Fibroblast of lung (primary cell): ENCODE measurements around the gene C10orf62. TPM values are rescaled to one million over a fixed set of nuclear protein-coding genes. Genes with fewer than 3 reads are reported as not detected.

Experiments used
- DNase-seq, 2 donors: peaks; one replicate each; pipeline versions ENCODE4 v3.0.0 to v3.0.0-alpha.2; 2010; ENCODE audit warnings: low read depth in 2 of 2
- H2AFZ ChIP-seq: 2 replicates; pipeline ENCODE4 v1.5.1; 2012; ENCODE audit warnings: low read length, control low read depth, inconsistent platforms
- H3K27ac ChIP-seq: 2 replicates; pipeline ENCODE4 v1.5.1; 2011; ENCODE audit warnings: low read length, control low read depth; ENCODE audit not compliant: insufficient read depth
- H3K27me3 ChIP-seq: 2 replicates; pipeline ENCODE4 v1.5.1; 2011; ENCODE audit warnings: mild to moderate bottlenecking, low read length; ENCODE audit not compliant: control insufficient read depth, insufficient read depth
- H3K36me3 ChIP-seq: 2 replicates; pipeline ENCODE4 v1.5.1; 2011; ENCODE audit warnings: low read length; ENCODE audit not compliant: control insufficient read depth, insufficient read depth
- H3K4me1 ChIP-seq: 2 replicates; pipeline ENCODE4 v1.5.1; 2011; ENCODE audit warnings: low read length; ENCODE audit not compliant: control insufficient read depth, insufficient read depth; ENCODE audit errors: extremely low read depth
- H3K4me2 ChIP-seq: 2 replicates; pipeline ENCODE4 v1.5.1; 2011; ENCODE audit warnings: low read length, control low read depth; ENCODE audit not compliant: insufficient read depth; ENCODE audit errors: extremely low read depth
- H3K4me3 ChIP-seq, 4 experiments: fragments of 200-600 bp in 1 of 4; sonication (generic) in 1 of 4; replicated peaks in 1 of 4; 2 replicates each; pipeline ENCODE4 v1.5.1; 2011 to 2016; ENCODE audit warnings: low read length in 4 of 4, low read depth in 3 of 4, mild to moderate bottlenecking in 3 of 4, control low read depth in 2 of 4, inconsistent platforms in 1 of 4, mixed read lengths in 1 of 4; ENCODE audit not compliant: insufficient read depth in 1 of 4; ENCODE audit errors: control extremely low read depth in 1 of 4
- H3K79me2 ChIP-seq: 2 replicates; pipeline ENCODE4 v1.5.1; 2012; ENCODE audit warnings: mild to moderate bottlenecking, low read length, inconsistent platforms; ENCODE audit not compliant: control insufficient read depth, insufficient read depth
- H3K9ac ChIP-seq: 2 replicates; pipeline ENCODE4 v1.5.1; 2011; ENCODE audit warnings: mild to moderate bottlenecking, low read length, control low read depth; ENCODE audit not compliant: insufficient read depth
- H3K9me3 ChIP-seq: 2 replicates; pipeline ENCODE4 v1.5.1; 2012; ENCODE audit warnings: low read depth, low read length; ENCODE audit not compliant: control insufficient read depth, insufficient read depth
- H4K20me1 ChIP-seq: 2 replicates; pipeline ENCODE4 v1.5.1; 2011; ENCODE audit warnings: low read length; ENCODE audit not compliant: control insufficient read depth, insufficient read depth; ENCODE audit errors: extremely low read depth
- EZH2 ChIP-seq: IDR thresholded peaks from 2 replicates; pipeline ENCODE4 v1.5.1; 2012; ENCODE audit warnings: low read length, control low read depth, mild to moderate bottlenecking; ENCODE audit errors: missing control alignments
- polyA plus RNA-seq, 2 donors: library from polyadenylated mRNA; depleted of rRNA in 1 of 2; stranded (reverse) in 1 of 2; unstranded in 1 of 2; fragments of >200 nt; gene quantifications; 2 replicates each; pipeline ENCODE4 v1.2.1, GENCODE V29; 2011 to 2012; ENCODE audit warnings: missing spikeins in 1 of 2
- total RNA-seq: library from RNA; depleted of rRNA; stranded (reverse); fragments of >200 nt; gene quantifications from 2 replicates; pipeline ENCODE4 v1.2.1, GENCODE V29; 2014
- TF ChIP-seq, protein P1 (sequence below), 2 donors: IDR thresholded peaks in 1 of 2; conservative IDR thresholded peaks in 1 of 2; 1 replicate in 1 of 2; 2 replicates in 1 of 2; pipeline ENCODE4 v1.5.1; 2011 to 2012; ENCODE audit warnings: low read length in 2 of 2, control low read depth in 1 of 2, inconsistent platforms in 1 of 2, low read depth in 1 of 2, mild to moderate bottlenecking in 1 of 2

The C10orf62 gene
- total and polyA plus RNA-seq, 2 donors (not counting 1 experiment from before 2014, with no cell fraction given) = not detected

- no peaks in the 10 kb centered on the region for H4K20me1 ChIP-seq
- no peak overlapping the region for H2AFZ ChIP-seq
- H3K27me3 ChIP-seq = no peaks in the 10 kb centered on the region
- no peak for TF ChIP-seq EZH2
- TF ChIP-seq, protein P1, sequence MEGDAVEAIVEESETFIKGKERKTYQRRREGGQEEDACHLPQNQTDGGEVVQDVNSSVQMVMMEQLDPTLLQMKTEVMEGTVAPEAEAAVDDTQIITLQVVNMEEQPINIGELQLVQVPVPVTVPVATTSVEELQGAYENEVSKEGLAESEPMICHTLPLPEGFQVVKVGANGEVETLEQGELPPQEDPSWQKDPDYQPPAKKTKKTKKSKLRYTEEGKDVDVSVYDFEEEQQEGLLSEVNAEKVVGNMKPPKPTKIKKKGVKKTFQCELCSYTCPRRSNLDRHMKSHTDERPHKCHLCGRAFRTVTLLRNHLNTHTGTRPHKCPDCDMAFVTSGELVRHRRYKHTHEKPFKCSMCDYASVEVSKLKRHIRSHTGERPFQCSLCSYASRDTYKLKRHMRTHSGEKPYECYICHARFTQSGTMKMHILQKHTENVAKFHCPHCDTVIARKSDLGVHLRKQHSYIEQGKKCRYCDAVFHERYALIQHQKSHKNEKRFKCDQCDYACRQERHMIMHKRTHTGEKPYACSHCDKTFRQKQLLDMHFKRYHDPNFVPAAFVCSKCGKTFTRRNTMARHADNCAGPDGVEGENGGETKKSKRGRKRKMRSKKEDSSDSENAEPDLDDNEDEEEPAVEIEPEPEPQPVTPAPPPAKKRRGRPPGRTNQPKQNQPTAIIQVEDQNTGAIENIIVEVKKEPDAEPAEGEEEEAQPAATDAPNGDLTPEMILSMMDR (conservative IDR thresholded peaks at IDR 0.05 in 1 of 2, IDR thresholded peaks at IDR 0.05 in 1 of 2; ENCODE audit: low read depth in 1 of 2, low read length in 2 of 2) = no peak
- peaks cover 3% of the 10 kb centered on the region for H3K36me3 ChIP-seq
- H3K9ac ChIP-seq = no peak overlapping the region
- H3K4me2 ChIP-seq = no peak overlapping the region
- H3K4me3 ChIP-seq = no peak overlapping the region
- H3K9me3 ChIP-seq = no peaks in the 10 kb centered on the region
- no peak for DNase-seq
- no peaks in the 10 kb centered on the region for H3K79me2 ChIP-seq
- peaks cover 3% of the 10 kb centered on the region for H3K4me1 ChIP-seq
- no peak overlapping the region for H3K27ac ChIP-seq
Observed at GRCh38 chr10:97571622-97572021, 17.9 kb upstream of the C10orf62 start.

- Histone ChIP-seq H3K36me3 (peaks cover 3% of the 10 kb centered on the region), H4K20me1 (no peaks in the 10 kb centered on the region), H3K79me2 (no peaks in the 10 kb centered on the region), H3K4me1 (peaks cover 3% of the 10 kb centered on the region), H3K27ac (no peak within 1 kb of the TSS), H3K4me3 (no peak within 1 kb of the TSS), H3K27me3 (no peaks in the 10 kb centered on the region), H2AFZ (no peak within 1 kb of the TSS), H3K4me2 (no peak within 1 kb of the TSS), H3K9ac (no peak within 1 kb of the TSS), H3K9me3 (no peaks in the 10 kb centered on the region)
- peak; percentile 64 to 80 for DNase-seq
- TF ChIP-seq, protein P1 (conservative IDR thresholded peaks at IDR 0.05 in 1 of 2, IDR thresholded peaks at IDR 0.05 in 1 of 2; ENCODE audit: low read depth in 1 of 2, low read length in 2 of 2) = peak; percentile 78 to 94
- no peak for TF ChIP-seq EZH2
Observed at GRCh38 chr10:97572214-97572989, 17.1 kb upstream of the C10orf62 start, which contains the start of gene ANKRD2. ANKRD2 (plus strand) TSS chr10:97572779; CDS start chr10:97572789, 10 bp downstream.

DNA sequence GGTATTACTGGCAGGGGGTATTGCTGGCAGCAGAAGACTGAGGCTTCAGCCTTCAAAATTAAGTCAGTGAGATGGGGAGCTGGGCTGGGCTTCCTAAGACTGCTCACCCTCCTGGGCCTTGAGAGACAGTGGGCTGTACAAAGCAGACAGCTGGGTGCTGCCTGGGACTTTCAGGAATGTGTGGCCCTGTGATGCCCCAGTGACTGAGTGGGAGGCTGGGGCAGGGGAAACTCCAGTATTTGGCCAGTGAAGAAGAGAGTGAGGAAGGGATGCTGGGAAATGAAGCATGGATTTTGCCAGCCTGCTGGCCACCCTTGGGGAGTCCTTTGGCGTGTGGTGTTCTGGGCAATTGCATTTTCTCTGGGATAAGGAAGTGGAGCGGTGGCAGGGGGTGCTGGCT, 16.5 kb upstream of the C10orf62 start:
- Histone ChIP-seq H3K27me3 (no peaks in the 10 kb centered on the region), H3K4me2 (no peak overlapping the region), H3K4me1 (peaks cover 3% of the 10 kb centered on the region), H2AFZ (no peak overlapping the region), H3K27ac (no peak overlapping the region), H4K20me1 (no peaks in the 10 kb centered on the region), H3K36me3 (peaks cover 3% of the 10 kb centered on the region), H3K79me2 (no peaks in the 10 kb centered on the region), H3K4me3 (no peak overlapping the region), H3K9ac (no peak overlapping the region), H3K9me3 (no peaks in the 10 kb centered on the region)
- peak in 1 of 2 donors; percentile 31 for DNase-seq
- no peak for TF ChIP-seq EZH2
- TF ChIP-seq, protein P1 (conservative IDR thresholded peaks at IDR 0.05 in 1 of 2, IDR thresholded peaks at IDR 0.05 in 1 of 2; ENCODE audit: low read depth in 1 of 2, low read length in 2 of 2) = no peak
